ENCODE data around the gene SMAD6. TPM values are rescaled to one million over a fixed set of nuclear protein-coding genes. Genes with fewer than 3 reads are reported as not detected.

SMAD6 gene
- total and polyA plus RNA-seq, 9 of the 15 experiments (the other 6 are each of a cell fraction or from before 2014, with no cell fraction given): 0.10 to 15.5 (median 3.7) TPM

- H3K4me2 ChIP-seq (ENCODE audit: insufficient read depth, low read length): no peak overlapping the region
- no peaks in the 10 kb centered on the region for H3K9me1 ChIP-seq (ENCODE audit: control insufficient read depth, insufficient read depth, low read length)
- BruUV-seq (replicated peaks): no TSS peak
- intact Hi-C loops (cut with micrococcal nuclease): loop anchor here (5.0 kb wide), 3 partner anchors 64 to 149 kb away; no protein-coding TSS in a partner anchor
- H3K9me3 ChIP-seq (replicated peaks; ENCODE audit: control insufficient read depth, insufficient read depth, low read depth, low read length): no peaks in the 10 kb centered on the region
- H3K36me3 ChIP-seq (ENCODE audit: control insufficient read depth, insufficient read depth, low read length): peaks cover 8% of the 10 kb centered on the region; the same call in 1 of the 3 replicates
- ATAC-seq (no peak), FAIRE-seq (no peak), DNase-seq (ENCODE audit: extremely low read depth in 1 of 4, low spot score in 3 of 4) (no peak)
- H3K4me1 ChIP-seq (replicated peaks in 1 of 2; ENCODE audit: control insufficient read depth in 2 of 2, insufficient read depth in 2 of 2, low read length in 2 of 2): peaks cover 15 to 27% of the 10 kb centered on the region in 2 experiments
- no peak overlapping the region for H3K9ac ChIP-seq (ENCODE audit: insufficient read depth in 1 of 2, low read depth in 2 of 2, low read length in 2 of 2)
- peaks cover 17% of the 10 kb centered on the region for H3K79me2 ChIP-seq (ENCODE audit: control insufficient read depth, insufficient read depth, low read length)
- POLR2A ChIA-PET: interaction anchor here (0.6 to 3.6 kb wide), 3 partner anchors 12 to 185 kb away, joined by 3 to 21 read pairs (median 3); no protein-coding TSS in a partner anchor
- CTCF ChIA-PET (ENCODE audit: low intra/inter-chr PET ratio): no interaction called here
- H3K27me3 ChIP-seq (ENCODE audit: control insufficient read depth in 2 of 2, insufficient read depth in 2 of 2, low read length in 2 of 2): no peaks in the 10 kb centered on the region
- H3K4me3 ChIP-seq: no peak overlapping the region
- in situ Hi-C loops (cut with MboI): loop anchor here (10.0 kb wide), 1 partner anchor 156 kb away; no protein-coding TSS in a partner anchor
- no peak overlapping the region for H3K27ac ChIP-seq (ENCODE audit: extremely low read depth, low read depth, low read length)
- 63% methylated on average over 5 of the region's 5 CpGs for WGBS (ENCODE audit: insufficient coverage, low coverage, missing lambda C conversion rate)
- H2AFZ ChIP-seq (ENCODE audit: low read depth, low read length): no peak overlapping the region
- TF ChIP-seq, protein P1, sequence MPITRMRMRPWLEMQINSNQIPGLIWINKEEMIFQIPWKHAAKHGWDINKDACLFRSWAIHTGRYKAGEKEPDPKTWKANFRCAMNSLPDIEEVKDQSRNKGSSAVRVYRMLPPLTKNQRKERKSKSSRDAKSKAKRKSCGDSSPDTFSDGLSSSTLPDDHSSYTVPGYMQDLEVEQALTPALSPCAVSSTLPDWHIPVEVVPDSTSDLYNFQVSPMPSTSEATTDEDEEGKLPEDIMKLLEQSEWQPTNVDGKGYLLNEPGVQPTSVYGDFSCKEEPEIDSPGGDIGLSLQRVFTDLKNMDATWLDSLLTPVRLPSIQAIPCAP (CRISPR knock-in tag; IDR thresholded peaks at IDR 0.05; ENCODE audit: borderline replicate concordance): no peak
- peaks cover 20% of the 10 kb centered on the region; the same call in 1 of the 2 replicates for H4K20me1 ChIP-seq (replicated peaks; ENCODE audit: control insufficient read depth, insufficient read depth, low read length)
These were observed 69.3 kb downstream of the SMAD6 start for GRCh38 chr15:66771351-66771650.

- H3K4me3 ChIP-seq: no peak overlapping the region
- POLR2A ChIA-PET: interaction anchor here (0.8 to 3.6 kb wide), 4 partner anchors 11 to 63 kb away, joined by 3 to 21 read pairs (median 4); no protein-coding TSS in a partner anchor
- TF ChIP-seq, protein P2, sequence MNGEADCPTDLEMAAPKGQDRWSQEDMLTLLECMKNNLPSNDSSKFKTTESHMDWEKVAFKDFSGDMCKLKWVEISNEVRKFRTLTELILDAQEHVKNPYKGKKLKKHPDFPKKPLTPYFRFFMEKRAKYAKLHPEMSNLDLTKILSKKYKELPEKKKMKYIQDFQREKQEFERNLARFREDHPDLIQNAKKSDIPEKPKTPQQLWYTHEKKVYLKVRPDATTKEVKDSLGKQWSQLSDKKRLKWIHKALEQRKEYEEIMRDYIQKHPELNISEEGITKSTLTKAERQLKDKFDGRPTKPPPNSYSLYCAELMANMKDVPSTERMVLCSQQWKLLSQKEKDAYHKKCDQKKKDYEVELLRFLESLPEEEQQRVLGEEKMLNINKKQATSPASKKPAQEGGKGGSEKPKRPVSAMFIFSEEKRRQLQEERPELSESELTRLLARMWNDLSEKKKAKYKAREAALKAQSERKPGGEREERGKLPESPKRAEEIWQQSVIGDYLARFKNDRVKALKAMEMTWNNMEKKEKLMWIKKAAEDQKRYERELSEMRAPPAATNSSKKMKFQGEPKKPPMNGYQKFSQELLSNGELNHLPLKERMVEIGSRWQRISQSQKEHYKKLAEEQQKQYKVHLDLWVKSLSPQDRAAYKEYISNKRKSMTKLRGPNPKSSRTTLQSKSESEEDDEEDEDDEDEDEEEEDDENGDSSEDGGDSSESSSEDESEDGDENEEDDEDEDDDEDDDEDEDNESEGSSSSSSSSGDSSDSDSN (IDR thresholded peaks at IDR 0.05; ENCODE audit: borderline replicate concordance in 1 of 2, low read depth in 2 of 2, low read length in 2 of 2): no peak
- TF ChIP-seq, protein P3, sequence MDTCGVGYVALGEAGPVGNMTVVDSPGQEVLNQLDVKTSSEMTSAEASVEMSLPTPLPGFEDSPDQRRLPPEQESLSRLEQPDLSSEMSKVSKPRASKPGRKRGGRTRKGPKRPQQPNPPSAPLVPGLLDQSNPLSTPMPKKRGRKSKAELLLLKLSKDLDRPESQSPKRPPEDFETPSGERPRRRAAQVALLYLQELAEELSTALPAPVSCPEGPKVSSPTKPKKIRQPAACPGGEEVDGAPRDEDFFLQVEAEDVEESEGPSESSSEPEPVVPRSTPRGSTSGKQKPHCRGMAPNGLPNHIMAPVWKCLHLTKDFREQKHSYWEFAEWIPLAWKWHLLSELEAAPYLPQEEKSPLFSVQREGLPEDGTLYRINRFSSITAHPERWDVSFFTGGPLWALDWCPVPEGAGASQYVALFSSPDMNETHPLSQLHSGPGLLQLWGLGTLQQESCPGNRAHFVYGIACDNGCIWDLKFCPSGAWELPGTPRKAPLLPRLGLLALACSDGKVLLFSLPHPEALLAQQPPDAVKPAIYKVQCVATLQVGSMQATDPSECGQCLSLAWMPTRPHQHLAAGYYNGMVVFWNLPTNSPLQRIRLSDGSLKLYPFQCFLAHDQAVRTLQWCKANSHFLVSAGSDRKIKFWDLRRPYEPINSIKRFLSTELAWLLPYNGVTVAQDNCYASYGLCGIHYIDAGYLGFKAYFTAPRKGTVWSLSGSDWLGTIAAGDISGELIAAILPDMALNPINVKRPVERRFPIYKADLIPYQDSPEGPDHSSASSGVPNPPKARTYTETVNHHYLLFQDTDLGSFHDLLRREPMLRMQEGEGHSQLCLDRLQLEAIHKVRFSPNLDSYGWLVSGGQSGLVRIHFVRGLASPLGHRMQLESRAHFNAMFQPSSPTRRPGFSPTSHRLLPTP (IDR thresholded peaks at IDR 0.05; ENCODE audit: borderline replicate concordance, extremely low read depth, insufficient read length): no peak
- no peak for TF ChIP-seq KLF13 (tag; IDR thresholded peaks at IDR 0.05; ENCODE audit: borderline replicate concordance, low read depth)
- no peak for TF ChIP-seq SAFB (IDR thresholded peaks at IDR 0.05; ENCODE audit: borderline replicate concordance, low read depth, low read length)
- no peak for TF ChIP-seq ZNF146 (CRISPR knock-in tag; IDR thresholded peaks at IDR 0.05; ENCODE audit: unreplicated experiment)
- TF ChIP-seq GATA2 (CRISPR knock-in tag; IDR thresholded peaks at IDR 0.05): no peak
These were observed 70.6 kb downstream of the SMAD6 start for GRCh38 chr15:66772604-66773128.

More at GRCh38 chr15:66772604-66773128, 70.6 kb downstream of the SMAD6 start:
- H3K9me3 ChIP-seq (replicated peaks; ENCODE audit: control insufficient read depth, insufficient read depth, low read depth, low read length): no peaks in the 10 kb centered on the region
- BruUV-seq (replicated peaks): no TSS peak
- in situ Hi-C loops (cut with MboI) (loop anchor here (10.0 kb wide), 1 partner anchor 158 kb away; no protein-coding TSS in a partner anchor), intact Hi-C loops (cut with micrococcal nuclease) (loop anchor here (5.0 kb wide), 3 partner anchors 65 to 150 kb away; no protein-coding TSS in a partner anchor)
- no peaks in the 10 kb centered on the region for H3K27me3 ChIP-seq (ENCODE audit: control insufficient read depth in 2 of 2, insufficient read depth in 2 of 2, low read length in 2 of 2)
- peak overlapping the region in 1 of 2 experiments; percentile 12; a peak in 1 of 4 replicates for H3K9ac ChIP-seq (ENCODE audit: insufficient read depth in 1 of 2, low read depth in 2 of 2, low read length in 2 of 2)
- peaks cover 23% of the 10 kb centered on the region; the same call in 1 of the 2 replicates for H4K20me1 ChIP-seq (replicated peaks; ENCODE audit: control insufficient read depth, insufficient read depth, low read length)
- DNase-seq (ENCODE audit: extremely low read depth in 1 of 4, low spot score in 3 of 4): no peak
- WGBS (ENCODE audit: insufficient coverage, low coverage, missing lambda C conversion rate): 73% methylated on average over 6 of the region's 7 CpGs
- H3K4me2 ChIP-seq (ENCODE audit: insufficient read depth, low read length): no peak overlapping the region
- peak; percentile 51 for FAIRE-seq
- H3K36me3 ChIP-seq (ENCODE audit: control insufficient read depth, insufficient read depth, low read length): peaks cover 8% of the 10 kb centered on the region; the same call in 1 of the 3 replicates
- CTCF ChIA-PET (ENCODE audit: low intra/inter-chr PET ratio): interaction anchor here (2.4 kb wide), 1 partner anchor 169 kb away, joined by 20 read pairs; no protein-coding TSS in a partner anchor
- peaks cover 15 to 18% of the 10 kb centered on the region in 2 experiments for H3K4me1 ChIP-seq (replicated peaks in 1 of 2; ENCODE audit: control insufficient read depth in 2 of 2, insufficient read depth in 2 of 2, low read length in 2 of 2)
- H3K9me1 ChIP-seq (ENCODE audit: control insufficient read depth, insufficient read depth, low read length): no peaks in the 10 kb centered on the region
- H3K27ac ChIP-seq (ENCODE audit: extremely low read depth, low read depth, low read length): no peak overlapping the region
- peaks cover 15% of the 10 kb centered on the region for H3K79me2 ChIP-seq (ENCODE audit: control insufficient read depth, insufficient read depth, low read length)
- H2AFZ ChIP-seq (ENCODE audit: low read depth, low read length): no peak overlapping the region
- ATAC-seq: no peak

All from K562 (cell line).